HCT116 (cell line): ENCODE results near the gene PTGES2. TPM values are rescaled to one million over a fixed set of nuclear protein-coding genes. Genes with fewer than 3 reads are reported as not detected.
"Not testable (repeated sequence)": the region's sequence is repeated elsewhere in the genome, so short reads cannot be mapped to it uniquely, and the experiment has no call there.

Experiments
- ATAC-seq: fragments of 200-7000 bp; cut with Tn5 transposase; 2 replicates; pipeline ENCODE4 v1.9.1; 2020; ENCODE audit warnings: mild to moderate bottlenecking, moderate library complexity
- BruUV-seq: library from RNA; stranded (reverse); fragments of 400-500 nt; replicated peaks from 2 replicates; lab custom pipeline; 2021; lab: Mats Ljungman, UMichigan
- CTCF ChIA-PET: fragments of 300-600 bp; sonication (Branson Sonifier 250); formaldehyde crosslinking; loops from one replicate; lab custom pipeline; 2021; ENCODE audit warnings: antibody characterized with exemption; lab: Charles Lee
- POLR2A ChIA-PET: fragments of 300-600, 350-600 bp; sonication (Branson Sonifier 250); formaldehyde crosslinking; loops from one replicate; lab custom pipeline; 2021; ENCODE audit warnings: antibody characterized with exemption; lab: Charles Lee
- RAD21 ChIA-PET, 2 experiments: fragments of 300-600 bp; sonication (Branson Sonifier 250); formaldehyde crosslinking; loops; one replicate each; lab custom pipeline; 2023; ENCODE audit warnings: low total read pairs in 2 of 2; ENCODE audit not compliant: uncharacterized antibody in 2 of 2, unreplicated experiment in 2 of 2, low non-redundant PET in 1 of 2; lab: Charles Lee
- DNase-seq: peaks from one replicate; pipeline ENCODE4 v3.0.0-alpha.2; 2010; ENCODE audit warnings: low read depth, low spot score
- H2AFZ ChIP-seq: fragments of 200-600 bp; shearing (Covaris generic), sonication (generic); 2 replicates; pipeline ENCODE4 v1.6.1; 2017; ENCODE audit warnings: low read depth, mixed run types, mixed read lengths, antibody characterized with exemption, low read length; ENCODE audit not compliant: poor library complexity, severe bottlenecking
- H3K27ac ChIP-seq: 2 replicates; pipeline ENCODE4 v1.5.1; 2012; ENCODE audit warnings: low read depth, low read length
- H3K27me3 ChIP-seq: fragments of 200-600 bp; sonication (generic); 2 replicates; pipeline ENCODE4 v1.6.1; 2016; ENCODE audit warnings: mixed run types, low read length, mixed read lengths; ENCODE audit not compliant: insufficient read depth
- H3K36me3 ChIP-seq, 2 experiments: fragments of 200-500 bp in 1 of 2; fragments of 200-600 bp in 1 of 2; sonication (Bioruptor generic) in 1 of 2; sonication (generic) in 1 of 2; 2 replicates each; pipeline versions ENCODE4 v1.5.1 to v1.6.1; 2014 to 2016; ENCODE audit warnings: low read length in 2 of 2, inconsistent platforms in 1 of 2, mixed read lengths in 1 of 2, mixed run types in 1 of 2; ENCODE audit not compliant: insufficient read depth in 2 of 2, control insufficient read depth in 1 of 2
- H3K4me1 ChIP-seq, 2 experiments: fragments of 200-600 bp in 1 of 2; sonication (generic) in 1 of 2; 2 replicates each; pipeline versions ENCODE4 v1.5.1 to v1.6.1; 2012 to 2017; ENCODE audit warnings: low read length in 2 of 2, inconsistent platforms in 1 of 2, mild to moderate bottlenecking in 1 of 2, mixed read lengths in 1 of 2, mixed run types in 1 of 2, moderate library complexity in 1 of 2; ENCODE audit not compliant: insufficient read depth in 2 of 2, control insufficient read depth in 1 of 2
- H3K4me2 ChIP-seq: fragments of 200-600 bp; sonication (generic); 2 replicates; pipeline ENCODE4 v1.6.1; 2017; ENCODE audit warnings: mixed run types, low read length, mixed read lengths
- H3K4me3 ChIP-seq, 2 experiments: fragments of 200-600 bp in 1 of 2; sonication (generic) in 1 of 2; replicated peaks in 1 of 2; 2 replicates each; pipeline ENCODE4 v1.5.1; 2011 to 2016; ENCODE audit warnings: low read length in 2 of 2, control low read depth in 1 of 2, low read depth in 1 of 2, mild to moderate bottlenecking in 1 of 2, mixed read lengths in 1 of 2, mixed run types in 1 of 2
- H3K79me2 ChIP-seq: fragments of 200-600 bp; sonication (generic); 2 replicates; pipeline ENCODE4 v1.6.1; 2017; ENCODE audit warnings: mild to moderate bottlenecking, mixed run types, low read length, moderate library complexity, mixed read lengths; ENCODE audit not compliant: insufficient read depth
- H3K9ac ChIP-seq: fragments of 200-600 bp; sonication (generic); 2 replicates; pipeline ENCODE4 v1.6.1; 2016; ENCODE audit warnings: low read length, mixed read lengths
- H3K9me2 ChIP-seq: fragments of 200-600 bp; sonication (generic), shearing (Covaris generic); 2 replicates; pipeline ENCODE4 v1.6.1; 2017; ENCODE audit warnings: mixed run types, mild to moderate bottlenecking, moderate library complexity; ENCODE audit not compliant: insufficient read depth
- H3K9me3 ChIP-seq, 2 experiments: fragments of 200-500 bp in 1 of 2; fragments of 200-600 bp in 1 of 2; sonication (Bioruptor generic) in 1 of 2; sonication (generic) in 1 of 2; 2 replicates each; pipeline ENCODE4 v1.6.1; 2014 to 2017; ENCODE audit warnings: low read length in 2 of 2, mixed read lengths in 2 of 2, inconsistent platforms in 1 of 2, low read depth in 1 of 2, mild to moderate bottlenecking in 1 of 2, mixed run types in 1 of 2, moderate library complexity in 1 of 2; ENCODE audit not compliant: control insufficient read depth in 1 of 2, insufficient read depth in 1 of 2
- H4K20me1 ChIP-seq: fragments of 200-600 bp; sonication (generic), shearing (Covaris generic); 2 replicates; pipeline ENCODE4 v1.6.1; 2017; ENCODE audit warnings: mixed run types, mild to moderate bottlenecking, moderate library complexity; ENCODE audit not compliant: insufficient read depth
- ATF3 ChIP-seq: IDR thresholded peaks from 2 replicates; pipeline ENCODE4 v1.6.1; 2012
- CBX3 ChIP-seq: IDR thresholded peaks from 2 replicates; pipeline ENCODE4 v1.6.1; 2012; ENCODE audit warnings: low read depth
- CEBPB ChIP-seq: IDR thresholded peaks from 2 replicates; pipeline ENCODE4 v1.6.1; 2012; ENCODE audit warnings: low read depth
- EGR1 ChIP-seq: IDR thresholded peaks from 2 replicates; pipeline ENCODE4 v1.6.1; 2012; ENCODE audit warnings: low read depth
- ELF1 ChIP-seq: IDR thresholded peaks from 2 replicates; pipeline ENCODE4 v1.6.1; 2012; ENCODE audit warnings: low read depth, borderline replicate concordance
- EZH2 ChIP-seq: fragments of 200-600 bp; sonication (generic); IDR thresholded peaks from 2 replicates; pipeline ENCODE4 v1.6.1; 2017; ENCODE audit warnings: antibody characterized with exemption, mixed run types
- EZH2phosphoT487 ChIP-seq: fragments of 200-600 bp; IDR thresholded peaks from 2 replicates; pipeline ENCODE4 v1.6.1; 2018; ENCODE audit warnings: antibody characterized with exemption, borderline replicate concordance
- JUND ChIP-seq: IDR thresholded peaks from 2 replicates; pipeline ENCODE4 v1.6.1; 2012
- MAX ChIP-seq: IDR thresholded peaks from 2 replicates; pipeline ENCODE4 v1.6.1; 2012
- POLR2A ChIP-seq: IDR thresholded peaks from 2 replicates; pipeline ENCODE4 v1.7.0; 2011; ENCODE audit warnings: borderline replicate concordance; ENCODE audit not compliant: insufficient read depth, insufficient read length; ENCODE audit errors: extremely low read depth
- POLR2AphosphoS5 ChIP-seq: IDR thresholded peaks from 2 replicates; pipeline ENCODE4 v1.6.1; 2011; ENCODE audit warnings: mild to moderate bottlenecking, low read depth, low read length, moderate library complexity
- RAD21 ChIP-seq: IDR thresholded peaks from 2 replicates; pipeline ENCODE4 v1.6.1; 2012; ENCODE audit warnings: low read depth, mild to moderate bottlenecking
- REST ChIP-seq: IDR thresholded peaks from 2 replicates; pipeline ENCODE4 v1.6.1; 2012; ENCODE audit warnings: low read depth
- SIN3A ChIP-seq: IDR thresholded peaks from 2 replicates; pipeline ENCODE4 v1.6.1; 2012; ENCODE audit warnings: low read depth
- SRF ChIP-seq: IDR thresholded peaks from 2 replicates; pipeline ENCODE4 v1.6.1; 2012; ENCODE audit warnings: low read depth
- TCF7L2 ChIP-seq: IDR thresholded peaks from 2 replicates; pipeline ENCODE4 v1.7.0; 2011; ENCODE audit warnings: borderline replicate concordance, inconsistent platforms; ENCODE audit not compliant: insufficient read depth, insufficient read length; ENCODE audit errors: extremely low read depth
- YY1 ChIP-seq: IDR thresholded peaks from 2 replicates; pipeline ENCODE4 v1.6.1; 2011; ENCODE audit warnings: low read length, low read depth, moderate library complexity, mild to moderate bottlenecking; ENCODE audit not compliant: insufficient replicate concordance; ENCODE audit errors: extremely low read depth
- ZFX ChIP-seq: fragments of 450-650 bp; IDR thresholded peaks from 2 replicates; pipeline ENCODE4 v1.6.1; 2017
- ZNF274 ChIP-seq: fragments of 200-500 bp; sonication (Bioruptor generic); IDR thresholded peaks from 2 replicates; pipeline ENCODE4 v1.6.1; 2014; ENCODE audit warnings: mild to moderate bottlenecking, low read depth, low read length, inconsistent platforms
- intact Hi-C: fragments of 100-400 bp; cut with micrococcal nuclease; formaldehyde crosslinking; loops from 2 replicates; pipeline ENCODE4 v1.10.0; 2022
- total RNA-seq: library from RNA; stranded (reverse); gene quantifications from one replicate; pipeline ENCODE4 v1.2.1, GENCODE V29; 2021; ENCODE audit not compliant: unreplicated experiment

The PTGES2 gene
- total RNA-seq, 1 experiment from 2014 or later, result 148 TPM

GRCh38 chr9:128113526-128114325, 13.8 kb downstream of the PTGES2 start:
- DNase-seq (no peak), ATAC-seq (no peak)
- H3K36me3 ChIP-seq, result peaks cover 0 to 6% of the 10 kb centered on the region in 2 experiments; a peak in 1 of 4 replicates
- ChIA-PET CTCF (interaction anchor here (0.9 to 1.4 kb wide), 2 partner anchors 12 to 16 kb away, joined by 3 to 4 read pairs; no protein-coding TSS in a partner anchor), RAD21 (no interaction called here), POLR2A (interaction anchor here (1.2 kb wide), 1 partner anchor 19 kb away, joined by 3 read pairs; no protein-coding TSS in a partner anchor)
- no peak overlapping the region for H3K27ac ChIP-seq
- no peak overlapping the region for H3K4me2 ChIP-seq
- no peaks in the 10 kb centered on the region for H3K27me3 ChIP-seq
- no TSS peak for BruUV-seq
- no peaks in the 10 kb centered on the region for H3K9me3 ChIP-seq
- peaks cover 3 to 4% of the 10 kb centered on the region in 2 experiments; a peak in 3 of 4 replicates for H3K4me1 ChIP-seq
- intact Hi-C loops, result no loop called here
- no peak overlapping the region for H3K4me3 ChIP-seq
- no peak overlapping the region for H2AFZ ChIP-seq
- no peaks in the 10 kb centered on the region for H3K9me2 ChIP-seq
- no peak for TF ChIP-seq ELF1
- TF ChIP-seq EZH2, result no peak
- no peak for TF ChIP-seq REST
- TF ChIP-seq EZH2phosphoT487, result no peak
- no peak for TF ChIP-seq CEBPB
- TF ChIP-seq SIN3A, result no peak
- TF ChIP-seq TCF7L2, result no peak
- TF ChIP-seq ZFX, result no peak
- no peak for TF ChIP-seq YY1
- no peak for TF ChIP-seq SRF
- no peak for TF ChIP-seq JUND
- TF ChIP-seq ZNF274, result no peak
- no peak for TF ChIP-seq ATF3
- no peak for TF ChIP-seq RAD21
- TF ChIP-seq EGR1, result no peak
- no peak for TF ChIP-seq CBX3
- no peak for TF ChIP-seq POLR2AphosphoS5
- no peak for TF ChIP-seq MAX
- TF ChIP-seq POLR2A, result no peak
- no peaks in the 10 kb centered on the region for H3K79me2 ChIP-seq
- no peak overlapping the region for H3K9ac ChIP-seq
- H4K20me1 ChIP-seq, result no peaks in the 10 kb centered on the region

GRCh38 chr9:128111726-128112125, 15.8 kb downstream of the PTGES2 start:
- not testable (repeated sequence) for DNase-seq, BruUV-seq

More at GRCh38 chr9:128111726-128112125, 15.8 kb downstream of the PTGES2 start:
- H3K4me1 ChIP-seq, H4K20me1 ChIP-seq, intact Hi-C loops, ATAC-seq, CTCF ChIA-PET, H3K4me2 ChIP-seq, H3K27me3 ChIP-seq, H3K4me3 ChIP-seq, H3K27ac ChIP-seq, RAD21 ChIA-PET, H2AFZ ChIP-seq, H3K9me2 ChIP-seq, H3K9ac ChIP-seq, H3K79me2 ChIP-seq, POLR2A ChIA-PET, H3K9me3 ChIP-seq: not testable (repeated sequence)
- peaks cover 2 to 20% of the 10 kb centered on the region in 2 experiments; a peak in 2 of 4 replicates for H3K36me3 ChIP-seq
